Measurements from ENCODE around the gene ABHD17B.

Gene ABHD17B

GRCh38 chr9:71839668-71840067, 71.3 kb downstream of the ABHD17B start:
- no peaks in the 10 kb centered on the region for H3K4me1 ChIP-seq (ENCODE audit: control insufficient read depth, insufficient read depth, low read length)
- H3K27me3 ChIP-seq (ENCODE audit: control insufficient read depth, insufficient read depth, low read length) = no peaks in the 10 kb centered on the region
- no peak overlapping the region for H3K9ac ChIP-seq (ENCODE audit: low read depth, low read length)
- H3K4me2 ChIP-seq (ENCODE audit: low read length) = no peak overlapping the region
- no peak overlapping the region for H3K4me3 ChIP-seq (ENCODE audit: low read length)
- H3K9me3 ChIP-seq (replicated peaks; ENCODE audit: low read length) = no peaks in the 10 kb centered on the region
- H3K36me3 ChIP-seq (ENCODE audit: insufficient read depth, low read length) = no peaks in the 10 kb centered on the region

GRCh38 chr9:71835596-71835995, 75.4 kb downstream of the ABHD17B start:
- Histone ChIP-seq H3K4me1 (ENCODE audit: control insufficient read depth, insufficient read depth, low read length) (no peaks in the 10 kb centered on the region), H3K4me2 (ENCODE audit: low read length) (no peak overlapping the region), H3K4me3 (ENCODE audit: low read length) (no peak overlapping the region), H3K9ac (ENCODE audit: low read depth, low read length) (no peak overlapping the region), H3K9me3 (replicated peaks; ENCODE audit: low read length) (no peaks in the 10 kb centered on the region), H3K36me3 (ENCODE audit: insufficient read depth, low read length) (no peaks in the 10 kb centered on the region), H3K27me3 (ENCODE audit: control insufficient read depth, insufficient read depth, low read length) (no peaks in the 10 kb centered on the region)

GRCh38 chr9:71830929-71831328, 80.1 kb downstream of the ABHD17B start:
- Histone ChIP-seq H3K4me3 (ENCODE audit: low read length) (no peak overlapping the region), H3K27me3 (ENCODE audit: control insufficient read depth, insufficient read depth, low read length) (no peaks in the 10 kb centered on the region), H3K36me3 (ENCODE audit: insufficient read depth, low read length) (no peaks in the 10 kb centered on the region), H3K9me3 (replicated peaks; ENCODE audit: low read length) (no peaks in the 10 kb centered on the region), H3K4me1 (ENCODE audit: control insufficient read depth, insufficient read depth, low read length) (no peaks in the 10 kb centered on the region), H3K4me2 (ENCODE audit: low read length) (no peak overlapping the region), H3K9ac (ENCODE audit: low read depth, low read length) (no peak overlapping the region)

GRCh38 chr9:71830153-71830552, 80.8 kb downstream of the ABHD17B start:
- no peak overlapping the region for H3K4me2 ChIP-seq (ENCODE audit: low read length)
- no peaks in the 10 kb centered on the region for H3K4me1 ChIP-seq (ENCODE audit: control insufficient read depth, insufficient read depth, low read length)
- no peak overlapping the region for H3K9ac ChIP-seq (ENCODE audit: low read depth, low read length)

GRCh38 chr9:71826279-71826678, 84.7 kb downstream of the ABHD17B start:
- no peaks in the 10 kb centered on the region for H3K27me3 ChIP-seq (ENCODE audit: control insufficient read depth, insufficient read depth, low read length)
- H3K36me3 ChIP-seq (ENCODE audit: insufficient read depth, low read length) = no peaks in the 10 kb centered on the region
- H3K4me2 ChIP-seq (ENCODE audit: low read length) = no peak overlapping the region
- no peaks in the 10 kb centered on the region for H3K9me3 ChIP-seq (replicated peaks; ENCODE audit: low read length)
- H3K9ac ChIP-seq (ENCODE audit: low read depth, low read length) = no peak overlapping the region
- H3K4me1 ChIP-seq (ENCODE audit: control insufficient read depth, insufficient read depth, low read length) = peaks cover 4% of the 10 kb centered on the region
- no peak overlapping the region for H3K4me3 ChIP-seq (ENCODE audit: low read length)

More at GRCh38 chr9:71830153-71830552, 80.8 kb downstream of the ABHD17B start:
- H3K36me3 ChIP-seq (ENCODE audit: insufficient read depth, low read length) = no peaks in the 10 kb centered on the region
- H3K27me3 ChIP-seq (ENCODE audit: control insufficient read depth, insufficient read depth, low read length) = no peaks in the 10 kb centered on the region
- no peak overlapping the region for H3K4me3 ChIP-seq (ENCODE audit: low read length)
- no peaks in the 10 kb centered on the region for H3K9me3 ChIP-seq (replicated peaks; ENCODE audit: low read length)

GRCh38 chr9:71824257-71824656, 86.7 kb downstream of the ABHD17B start:
- H3K4me3 ChIP-seq (ENCODE audit: low read length) = no peak overlapping the region
- H3K9me3 ChIP-seq (replicated peaks; ENCODE audit: low read length) = no peaks in the 10 kb centered on the region
- no peaks in the 10 kb centered on the region for H3K27me3 ChIP-seq (ENCODE audit: control insufficient read depth, insufficient read depth, low read length)
- no peaks in the 10 kb centered on the region for H3K36me3 ChIP-seq (ENCODE audit: insufficient read depth, low read length)
- peaks cover 7% of the 10 kb centered on the region for H3K4me1 ChIP-seq (ENCODE audit: control insufficient read depth, insufficient read depth, low read length)
- no peak overlapping the region for H3K9ac ChIP-seq (ENCODE audit: low read depth, low read length)
- H3K4me2 ChIP-seq (ENCODE audit: low read length) = no peak overlapping the region

GRCh38 chr9:71822935-71823334, 88.1 kb downstream of the ABHD17B start:
- Histone ChIP-seq H3K4me1 (ENCODE audit: control insufficient read depth, insufficient read depth, low read length) (peaks cover 7% of the 10 kb centered on the region), H3K36me3 (ENCODE audit: insufficient read depth, low read length) (no peaks in the 10 kb centered on the region), H3K4me3 (ENCODE audit: low read length) (no peak overlapping the region), H3K27me3 (ENCODE audit: control insufficient read depth, insufficient read depth, low read length) (no peaks in the 10 kb centered on the region), H3K4me2 (ENCODE audit: low read length) (no peak overlapping the region), H3K9ac (ENCODE audit: low read depth, low read length) (no peak overlapping the region), H3K9me3 (replicated peaks; ENCODE audit: low read length) (no peaks in the 10 kb centered on the region)

- H3K4me3 ChIP-seq (ENCODE audit: low read length) = no peak overlapping the region
- H3K27me3 ChIP-seq (ENCODE audit: control insufficient read depth, insufficient read depth, low read length) = no peaks in the 10 kb centered on the region
- H3K9ac ChIP-seq (ENCODE audit: low read depth, low read length) = no peak overlapping the region
- peaks cover 7% of the 10 kb centered on the region for H3K4me1 ChIP-seq (ENCODE audit: control insufficient read depth, insufficient read depth, low read length)
- H3K36me3 ChIP-seq (ENCODE audit: insufficient read depth, low read length) = no peaks in the 10 kb centered on the region
- no peak overlapping the region for H3K4me2 ChIP-seq (ENCODE audit: low read length)
- no peaks in the 10 kb centered on the region for H3K9me3 ChIP-seq (replicated peaks; ENCODE audit: low read length)
Observed at GRCh38 chr9:71822456-71822855, 88.5 kb downstream of the ABHD17B start.

GRCh38 chr9:71821405-71821804, 89.6 kb downstream of the ABHD17B start:
- no peak overlapping the region for H3K4me3 ChIP-seq (ENCODE audit: low read length)
- no peaks in the 10 kb centered on the region for H3K27me3 ChIP-seq (ENCODE audit: control insufficient read depth, insufficient read depth, low read length)
- no peak overlapping the region for H3K4me2 ChIP-seq (ENCODE audit: low read length)
- H3K36me3 ChIP-seq (ENCODE audit: insufficient read depth, low read length) = no peaks in the 10 kb centered on the region
- H3K9me3 ChIP-seq (replicated peaks; ENCODE audit: low read length) = no peaks in the 10 kb centered on the region
- H3K9ac ChIP-seq (ENCODE audit: low read depth, low read length) = no peak overlapping the region
- peaks cover 7% of the 10 kb centered on the region for H3K4me1 ChIP-seq (ENCODE audit: control insufficient read depth, insufficient read depth, low read length)

GRCh38 chr9:71820403-71820921, 90.5 kb downstream of the ABHD17B start:
- Histone ChIP-seq H3K4me3 (ENCODE audit: low read length) (no peak overlapping the region), H3K4me1 (ENCODE audit: control insufficient read depth, insufficient read depth, low read length) (peaks cover 7% of the 10 kb centered on the region), H3K4me2 (ENCODE audit: low read length) (no peak overlapping the region)

GRCh38 chr9:71819115-71819739, 91.8 kb downstream of the ABHD17B start:
- H3K27me3 ChIP-seq (ENCODE audit: control insufficient read depth, insufficient read depth, low read length) = no peaks in the 10 kb centered on the region
- H3K9ac ChIP-seq (ENCODE audit: low read depth, low read length) = no peak overlapping the region
- no peaks in the 10 kb centered on the region for H3K9me3 ChIP-seq (replicated peaks; ENCODE audit: low read length)
- no peak overlapping the region for H3K4me3 ChIP-seq (ENCODE audit: low read length)
- peaks cover 7% of the 10 kb centered on the region for H3K4me1 ChIP-seq (ENCODE audit: control insufficient read depth, insufficient read depth, low read length)
- H3K36me3 ChIP-seq (ENCODE audit: insufficient read depth, low read length) = no peaks in the 10 kb centered on the region
- no peak overlapping the region for H3K4me2 ChIP-seq (ENCODE audit: low read length)

More at GRCh38 chr9:71820403-71820921, 90.5 kb downstream of the ABHD17B start:
- Histone ChIP-seq H3K27me3 (ENCODE audit: control insufficient read depth, insufficient read depth, low read length) (no peaks in the 10 kb centered on the region), H3K9ac (ENCODE audit: low read depth, low read length) (no peak overlapping the region), H3K9me3 (replicated peaks; ENCODE audit: low read length) (no peaks in the 10 kb centered on the region), H3K36me3 (ENCODE audit: insufficient read depth, low read length) (no peaks in the 10 kb centered on the region)

GRCh38 chr9:71816916-71817451, 94.0 kb downstream of the ABHD17B start:
- Histone ChIP-seq H3K9ac (ENCODE audit: low read depth, low read length) (no peak overlapping the region), H3K4me1 (ENCODE audit: control insufficient read depth, insufficient read depth, low read length) (peaks cover 11% of the 10 kb centered on the region), H3K4me2 (ENCODE audit: low read length) (no peak overlapping the region), H3K27me3 (ENCODE audit: control insufficient read depth, insufficient read depth, low read length) (no peaks in the 10 kb centered on the region), H3K36me3 (ENCODE audit: insufficient read depth, low read length) (no peaks in the 10 kb centered on the region), H3K9me3 (replicated peaks; ENCODE audit: low read length) (no peaks in the 10 kb centered on the region), H3K4me3 (ENCODE audit: low read length) (no peak overlapping the region)

Measured in skeletal muscle satellite cell (primary cell).